Measurements from ENCODE around the gene PSMA7.
"Not testable (repeated sequence)": the region's sequence is repeated elsewhere in the genome, so short reads cannot be mapped to it uniquely, and the experiment has no call there.

The PSMA7 gene

GRCh38 chr20:62117362-62117646 is 25.9 kb downstream of the PSMA7 start:
- TF ChIP-seq, protein P1, sequence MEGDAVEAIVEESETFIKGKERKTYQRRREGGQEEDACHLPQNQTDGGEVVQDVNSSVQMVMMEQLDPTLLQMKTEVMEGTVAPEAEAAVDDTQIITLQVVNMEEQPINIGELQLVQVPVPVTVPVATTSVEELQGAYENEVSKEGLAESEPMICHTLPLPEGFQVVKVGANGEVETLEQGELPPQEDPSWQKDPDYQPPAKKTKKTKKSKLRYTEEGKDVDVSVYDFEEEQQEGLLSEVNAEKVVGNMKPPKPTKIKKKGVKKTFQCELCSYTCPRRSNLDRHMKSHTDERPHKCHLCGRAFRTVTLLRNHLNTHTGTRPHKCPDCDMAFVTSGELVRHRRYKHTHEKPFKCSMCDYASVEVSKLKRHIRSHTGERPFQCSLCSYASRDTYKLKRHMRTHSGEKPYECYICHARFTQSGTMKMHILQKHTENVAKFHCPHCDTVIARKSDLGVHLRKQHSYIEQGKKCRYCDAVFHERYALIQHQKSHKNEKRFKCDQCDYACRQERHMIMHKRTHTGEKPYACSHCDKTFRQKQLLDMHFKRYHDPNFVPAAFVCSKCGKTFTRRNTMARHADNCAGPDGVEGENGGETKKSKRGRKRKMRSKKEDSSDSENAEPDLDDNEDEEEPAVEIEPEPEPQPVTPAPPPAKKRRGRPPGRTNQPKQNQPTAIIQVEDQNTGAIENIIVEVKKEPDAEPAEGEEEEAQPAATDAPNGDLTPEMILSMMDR (IDR thresholded peaks at IDR 0.05) = no peak
- no peak for TF ChIP-seq ZFX (IDR thresholded peaks at IDR 0.05; ENCODE audit: borderline replicate concordance)
- H3K27ac ChIP-seq = no peak overlapping the region

GRCh38 chr20:62116558-62117361 is 26.4 kb downstream of the PSMA7 start:
- TF ChIP-seq, protein P1 (IDR thresholded peaks at IDR 0.05) = no peak
- TF ChIP-seq ZFX (IDR thresholded peaks at IDR 0.05; ENCODE audit: borderline replicate concordance) = no peak

GRCh38 chr20:62115800-62116407 is 27.3 kb downstream of the PSMA7 start:
- not testable (repeated sequence) for H3K27ac ChIP-seq

More at GRCh38 chr20:62116558-62117361, 26.4 kb downstream of the PSMA7 start:
- no peak overlapping the region for H3K27ac ChIP-seq

DNA sequence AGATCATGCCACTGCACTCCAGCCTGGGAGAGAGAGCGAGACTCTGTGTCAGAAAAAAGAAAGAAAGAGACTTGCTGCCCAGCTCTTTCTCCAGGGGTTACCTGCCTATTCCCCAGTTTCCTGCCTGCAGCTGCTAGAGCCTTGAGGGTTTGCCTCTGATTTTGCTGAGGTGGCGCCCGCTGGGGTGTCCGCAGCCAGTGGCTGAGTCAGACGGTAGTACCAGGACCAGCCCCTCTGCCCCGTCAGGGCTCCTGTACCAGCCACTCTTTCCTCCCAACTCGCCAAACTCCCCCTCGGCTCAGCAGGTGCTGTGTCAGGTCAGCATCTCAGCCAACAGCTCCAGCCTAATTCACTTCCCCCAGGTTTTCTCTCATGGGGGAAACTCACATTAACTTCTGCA is 28.3 kb downstream of the PSMA7 start:
- TF ChIP-seq, protein P1 (IDR thresholded peaks at IDR 0.05) = no peak
- no peak for TF ChIP-seq ZFX (IDR thresholded peaks at IDR 0.05; ENCODE audit: borderline replicate concordance)
- no peak overlapping the region for H3K27ac ChIP-seq

- no peak overlapping the region for H3K27ac ChIP-seq
- TF ChIP-seq, protein P1 (IDR thresholded peaks at IDR 0.05) = no peak
- no peak for TF ChIP-seq ZFX (IDR thresholded peaks at IDR 0.05; ENCODE audit: borderline replicate concordance)
Observed at GRCh38 chr20:62112368-62112767, 30.8 kb downstream of the PSMA7 start.

DNA sequence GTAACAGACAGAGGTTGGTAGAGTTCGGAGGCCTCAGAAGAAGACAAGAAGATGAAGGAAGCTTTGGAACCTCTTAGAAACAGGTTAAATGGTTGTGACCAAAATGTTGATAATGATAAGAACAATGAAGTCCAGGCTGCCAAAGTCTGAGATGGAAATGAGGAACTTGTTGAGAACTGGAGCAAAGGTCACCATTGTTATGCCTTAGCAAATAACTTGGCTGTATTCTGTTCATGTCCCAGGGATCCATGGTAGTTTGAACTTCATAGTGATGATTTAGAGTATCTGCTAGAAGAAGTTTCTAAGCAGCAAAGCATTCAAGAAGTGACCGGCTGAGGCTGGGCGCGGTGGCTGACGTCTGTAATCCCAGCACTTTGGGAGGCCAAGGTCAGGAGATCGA is 32.0 kb downstream of the PSMA7 start:
- H3K27ac ChIP-seq = no peak overlapping the region
- TF ChIP-seq, protein P1 (IDR thresholded peaks at IDR 0.05) = no peak
- no peak for TF ChIP-seq ZFX (IDR thresholded peaks at IDR 0.05; ENCODE audit: borderline replicate concordance)

GRCh38 chr20:62105592-62105991 is 37.6 kb downstream of the PSMA7 start:
- H3K27ac ChIP-seq = no peak overlapping the region
- no peak for TF ChIP-seq ZFX (IDR thresholded peaks at IDR 0.05; ENCODE audit: borderline replicate concordance)
- TF ChIP-seq, protein P1 (IDR thresholded peaks at IDR 0.05) = no peak
